Stomach (tissue), 9 donors: ENCODE measurements around the gene COL18A1. TPM values are rescaled to one million over a fixed set of nuclear protein-coding genes. Genes with fewer than 3 reads are reported as not detected.
A peak's percentile ranks its signal among the peaks of the same experiment; 100 is the strongest.

Experiments
- DNase-seq, 2 donors: peaks; one replicate each; pipeline versions ENCODE4 v3.0.0 to v3.0.0-alpha.2; 2013 to 2019
- H3K27ac ChIP-seq, 5 donors: fragments of 200-600 bp in 4 of 5; sonication (generic) in 4 of 5; one replicate each; pipeline ENCODE4 v1.5.1; 2013 to 2019; ENCODE audit warnings: mild to moderate bottlenecking in 1 of 5, moderate library complexity in 1 of 5
- H3K27me3 ChIP-seq, 3 donors: fragments of 200-600 bp; sonication (generic); one replicate each; pipeline ENCODE4 v1.5.1; 2017 to 2019; ENCODE audit warnings: mixed run types in 1 of 3
- H3K36me3 ChIP-seq, 4 donors: fragments of 200-600 bp; sonication (generic); 1 replicate in 3 of 4; 2 replicates in 1 of 4; pipeline ENCODE4 v1.5.1; 2016 to 2019
- H3K4me1 ChIP-seq, 4 donors: fragments of 200-600 bp; sonication (generic); one replicate each; pipeline ENCODE4 v1.5.1; 2016 to 2019
- H3K4me3 ChIP-seq, 4 donors: fragments of 200-600 bp; sonication (generic) in 3 of 4; one replicate each; pipeline ENCODE4 v1.5.1; 2016 to 2019; ENCODE audit warnings: mild to moderate bottlenecking in 1 of 4
- H3K9me3 ChIP-seq, 4 donors: fragments of 200-600 bp; sonication (generic); one replicate each; pipeline ENCODE4 v1.5.1; 2016 to 2019
- CTCF ChIP-seq, 7 experiments: fragments of 450-650 bp in 4 of 7; fragments of 200-600 bp in 3 of 7; sonication (generic) in 3 of 7; IDR thresholded peaks; one replicate each; pipeline ENCODE4 v1.5.1; 2016 to 2019; ENCODE audit warnings: antibody characterized with exemption in 7 of 7, control low read depth in 2 of 7, mild to moderate bottlenecking in 1 of 7
- EP300 ChIP-seq: sonication (generic); formaldehyde crosslinking; IDR thresholded peaks from one replicate; pipeline ENCODE4 v1.6.1; 2017; ENCODE audit warnings: antibody characterized with exemption
- POLR2A ChIP-seq, 4 donors: fragments of 450-650 bp; IDR thresholded peaks; one replicate each; pipeline ENCODE4 v1.6.1; 2016; ENCODE audit warnings: antibody characterized with exemption in 4 of 4, control low read depth in 2 of 4, mild to moderate bottlenecking in 1 of 4, moderate library complexity in 1 of 4
- POLR2AphosphoS5 ChIP-seq, 3 donors: sonication (generic); formaldehyde crosslinking; IDR thresholded peaks; one replicate each; pipeline ENCODE4 v1.6.1; 2016; ENCODE audit warnings: antibody characterized with exemption in 3 of 3
- WGBS, 5 donors: extraction: QIAGEN DNeasy Blood & Tissue Kit in 3 of 5; methylation state at CpG; one replicate each; pipeline versions ENCODE4 v1.1.5 to v1.1.7; 2013 to 2018; 5-methylcytosine and 5-hydroxymethylcytosine counted together
- intact Hi-C: fragments of 100-400 bp; cut with DNase I; formaldehyde crosslinking; loops from one replicate; pipeline ENCODE4 v1.15.1; 2023; ENCODE audit warnings: low total_unique reads
- polyA plus RNA-seq, 3 donors: library from polyadenylated mRNA; stranded (reverse); fragments of 200-250 nt; gene quantifications; one replicate each; pipeline ENCODE4 v1.2.3, GENCODE V29; 2013
- total RNA-seq, 5 donors: library from RNA; depleted of rRNA; stranded (reverse); fragments of >200 nt; gene quantifications; one replicate each; pipeline versions ENCODE4 v1.1.0 to v1.2.3, GENCODE V29; 2014 to 2016
- donor health status: healthy with polysubstance abuse.
- donor health status: Bipolar disorder and iron deficiency.
- donor health status: healthy.

Gene COL18A1
- total and polyA plus RNA-seq, 8 donors: 19.8 to 212 (median 34.6) TPM

GRCh38 chr21:45470087-45470515 is 65.1 kb downstream of the COL18A1 start:
- no peak for DNase-seq
- peaks cover 0 to 32% (median 0%) of the 10 kb centered on the region in 3 donors for H3K27me3 ChIP-seq
- no peak overlapping the region for H3K4me3 ChIP-seq
- intact Hi-C loops: no loop called here
- peak overlapping the region in 4 of 5 donors; percentile 75 to 88 (median 78) for H3K27ac ChIP-seq
- TF ChIP-seq CTCF (IDR thresholded peaks at IDR 0.05) (no peak), POLR2AphosphoS5 (IDR thresholded peaks at IDR 0.05) (no peak), POLR2A (IDR thresholded peaks at IDR 0.05) (no peak), EP300 (no peak)
- WGBS, 5 donors: 63 to 75% (median 74%) methylated on average over 7 of the region's 7 CpGs
- H3K9me3 ChIP-seq: no peaks in the 10 kb centered on the region
- H3K36me3 ChIP-seq: peaks cover 0 to 24% (median 13%) of the 10 kb centered on the region in 4 donors
- H3K4me1 ChIP-seq: peaks cover 15 to 44% (median 23%) of the 10 kb centered on the region in 4 donors

- peaks cover 0 to 33% (median 21%) of the 10 kb centered on the region in 4 donors for H3K36me3 ChIP-seq
- H3K4me1 ChIP-seq: peaks cover 15 to 44% (median 23%) of the 10 kb centered on the region in 4 donors
- peak overlapping the region; percentile 75 to 88 (median 77) for H3K27ac ChIP-seq
- intact Hi-C loops: no loop called here
- H3K4me3 ChIP-seq: peak overlapping the region in 2 of 4 donors; percentile 8 to 16
- WGBS, 5 donors: 35 to 57% (median 49%) methylated on average over 16 to 28 of the region's 28 CpGs
- H3K9me3 ChIP-seq: no peaks in the 10 kb centered on the region
- peak in 1 of 2 donors; percentile 80 for DNase-seq
- TF ChIP-seq CTCF (IDR thresholded peaks at IDR 0.05): no peak
- no peak for TF ChIP-seq POLR2A (IDR thresholded peaks at IDR 0.05)
- TF ChIP-seq EP300: no peak
- no peak for TF ChIP-seq POLR2AphosphoS5 (IDR thresholded peaks at IDR 0.05)
- peaks cover 0 to 28% (median 0%) of the 10 kb centered on the region in 3 donors for H3K27me3 ChIP-seq
These were observed 66.0 kb downstream of the COL18A1 start for GRCh38 chr21:45470773-45471524.

- TF ChIP-seq POLR2AphosphoS5 (IDR thresholded peaks at IDR 0.05): peak in 1 of 3 donors; percentile 15
- TF ChIP-seq CTCF (IDR thresholded peaks at IDR 0.05): no peak
- intact Hi-C loops: no loop called here
- no peaks in the 10 kb centered on the region for H3K9me3 ChIP-seq
- peaks cover 15 to 44% (median 23%) of the 10 kb centered on the region in 4 donors for H3K4me1 ChIP-seq
- H3K4me3 ChIP-seq: peak overlapping the region in 2 of 4 donors; percentile 8 to 16
- H3K27ac ChIP-seq: peak overlapping the region; percentile 48 to 88 (median 76)
- peaks cover 0 to 22% (median 0%) of the 10 kb centered on the region in 3 donors for H3K27me3 ChIP-seq
- peaks cover 0 to 37% (median 25%) of the 10 kb centered on the region in 4 donors for H3K36me3 ChIP-seq
- 33 to 46% (median 35%) methylated on average over 27 to 30 of the region's 30 CpGs for WGBS, 5 donors
- peak in 1 of 2 donors; percentile 87 for DNase-seq
These were observed 66.7 kb downstream of the COL18A1 start for GRCh38 chr21:45471525-45472221.
